ENCODE measurements around the gene ARL14. TPM values are rescaled to one million over a fixed set of nuclear protein-coding genes. Genes with fewer than 3 reads are reported as not detected.

ARL14 gene
- total and polyA plus RNA-seq, 2 of the 13 experiments (the other 11 are each of a cell fraction or from before 2014, with no cell fraction given), result 0.11 TPM; not detected in 1

GRCh38 chr3:160671995-160672394 is 5.0 kb upstream of the ARL14 start (continued):
- TF ChIP-seq CC2D1A (CRISPR knock-in tag; IDR thresholded peaks at IDR 0.05) (no peak), ZSCAN9 (CRISPR knock-in tag; IDR thresholded peaks at IDR 0.05; ENCODE audit: borderline replicate concordance) (no peak), ARID5B (CRISPR knock-in tag; IDR thresholded peaks at IDR 0.05) (no peak), ZNF737 (CRISPR knock-in tag; IDR thresholded peaks at IDR 0.05; ENCODE audit: borderline replicate concordance) (no peak), SP2 (CRISPR knock-in tag; IDR thresholded peaks at IDR 0.05) (no peak)

GRCh38 chr3:160673188-160673587 is 3.8 kb upstream of the ARL14 start:
- FAIRE-seq (no peak), DNase-seq (ENCODE audit: low spot score) (no peak), ATAC-seq (peak; percentile 60)
- Histone ChIP-seq H3K9me3 (ENCODE audit: low read length) (no peaks in the 10 kb centered on the region), H2AFZ (ENCODE audit: low read length) (no peak overlapping the region), H3K4me2 (ENCODE audit: low read depth, low read length) (no peak overlapping the region), H3K27ac (ENCODE audit: extremely low read length, insufficient read depth, low read length) (no peak overlapping the region), H3K36me3 (replicated peaks in 1 of 2; ENCODE audit: control insufficient read depth in 1 of 2, insufficient read depth in 2 of 2, low read length in 2 of 2) (no peaks in the 10 kb centered on the region), H3K4me1 (ENCODE audit: insufficient read depth, low read length) (peaks cover 22% of the 10 kb centered on the region), H3K27me3 (ENCODE audit: control insufficient read depth in 1 of 2, insufficient read depth in 2 of 2, low read length in 2 of 2) (no peaks in the 10 kb centered on the region), H3K9ac (ENCODE audit: insufficient read depth, low read depth, low read length) (no peak overlapping the region), H4K20me1 (ENCODE audit: insufficient read depth, low read length) (no peaks in the 10 kb centered on the region), H3K79me2 (ENCODE audit: insufficient read depth, low read length) (no peaks in the 10 kb centered on the region), H3K4me3 (replicated peaks in 1 of 3; ENCODE audit: insufficient read depth in 1 of 3, low read depth in 2 of 3, low read length in 3 of 3) (no peak overlapping the region)
- WGBS (ENCODE audit: low lambda C conversion rate), result 3% methylated on average over 1 of the region's 1 CpG
- CTCF ChIA-PET (ENCODE audit: low intra/inter-chr PET ratio, low total read pairs), result no interaction called here
- in situ Hi-C loops (cut with HindIII; ENCODE audit: extremely low pct_ligation_motif_present, low pct_unique_long_range_greater_than_20kb), result no loop called here
- intact Hi-C loops (cut with micrococcal nuclease; ENCODE audit: unreplicated experiment), result no loop called here
- POLR2A ChIA-PET, result no interaction called here
- BruUV-seq (replicated peaks), result no TSS peak
- TF ChIP-seq HNF1A (IDR thresholded peaks at IDR 0.05; ENCODE audit: low read depth) (peak; percentile 36; the same call in 1 of the 2 replicates), HNF1A (CRISPR knock-in tag; IDR thresholded peaks at IDR 0.05; ENCODE audit: borderline replicate concordance) (no peak), ZNF280B (CRISPR knock-in tag; IDR thresholded peaks at IDR 0.05; ENCODE audit: borderline replicate concordance) (no peak)
